ENCODE results near the gene ADARB2.

DNA sequence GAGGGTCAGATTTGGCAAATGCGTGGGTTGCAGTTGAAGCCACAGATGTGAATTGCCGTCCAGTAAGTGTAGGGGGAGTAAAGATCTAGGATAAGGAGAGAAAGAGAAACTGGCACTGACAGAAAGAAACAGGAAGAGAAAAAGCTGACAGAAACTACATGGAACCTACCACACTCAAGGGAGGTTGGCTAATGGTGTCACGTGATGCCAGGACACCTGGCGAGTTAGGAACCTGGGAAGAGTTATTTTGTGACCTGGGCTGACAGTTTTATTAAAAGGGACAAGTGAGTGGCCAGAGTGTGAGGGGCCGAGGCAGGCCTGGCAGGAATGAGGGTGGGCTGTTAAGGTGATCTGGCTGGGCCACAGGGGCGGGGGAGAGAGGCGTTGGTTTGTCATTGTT is 188.7 kb downstream of the ADARB2 start:
- TF ChIP-seq POLR2A (IDR thresholded peaks at IDR 0.05; ENCODE audit: low read depth, low read length), result no peak
- peak; percentile 17; the same call in 1 of the 2 replicates for TF ChIP-seq SPI1 (IDR thresholded peaks at IDR 0.05; ENCODE audit: low read depth, low read length)
- TF ChIP-seq TAF1 (IDR thresholded peaks at IDR 0.05; ENCODE audit: low read depth, low read length), result no peak
- no peak for TF ChIP-seq POLR2AphosphoS5 (IDR thresholded peaks at IDR 0.05; ENCODE audit: low read depth, low read length)
